NT2/D1 (cell line): ENCODE data around the gene IL17B.

Source experiments
- DNase-seq: peaks from one replicate; pipeline ENCODE4 v3.0.0-alpha.2; 2011; ENCODE audit warnings: low read depth, low spot score
- H3K27me3 ChIP-seq: 2 replicates; pipeline ENCODE4 v1.6.0; 2011; ENCODE audit warnings: mild to moderate bottlenecking; ENCODE audit not compliant: insufficient read length, insufficient read depth
- H3K36me3 ChIP-seq: 2 replicates; pipeline ENCODE4 v1.6.1; 2011; ENCODE audit warnings: mild to moderate bottlenecking, low read length, mixed read lengths; ENCODE audit not compliant: insufficient read depth, insufficient read length
- H3K4me1 ChIP-seq: 2 replicates; pipeline ENCODE4 v1.5.1; 2011; ENCODE audit not compliant: insufficient read depth, insufficient read length
- H3K4me3 ChIP-seq: 2 replicates; pipeline ENCODE4 v1.5.1; 2011; ENCODE audit warnings: low read depth; ENCODE audit not compliant: insufficient read length
- H3K9ac ChIP-seq: 2 replicates; pipeline ENCODE4 v1.6.0; 2011; ENCODE audit warnings: low read depth; ENCODE audit not compliant: insufficient read length
- H3K9me3 ChIP-seq: 2 replicates; pipeline ENCODE4 v1.5.1; 2011; ENCODE audit warnings: mild to moderate bottlenecking, low read length; ENCODE audit not compliant: insufficient read depth
- SUZ12 ChIP-seq: IDR thresholded peaks from 2 replicates; pipeline ENCODE4 v1.6.1; 2011; ENCODE audit not compliant: insufficient read length, insufficient read depth; ENCODE audit errors: extremely low read depth
- YY1 ChIP-seq: IDR thresholded peaks from 2 replicates; pipeline ENCODE4 v1.6.1; 2011; ENCODE audit not compliant: insufficient read length, insufficient read depth
- ZNF274 ChIP-seq: IDR thresholded peaks from 2 replicates; pipeline ENCODE4 v1.6.1; 2011; ENCODE audit warnings: mild to moderate bottlenecking, low read depth, low read length

Gene IL17B

DNA sequence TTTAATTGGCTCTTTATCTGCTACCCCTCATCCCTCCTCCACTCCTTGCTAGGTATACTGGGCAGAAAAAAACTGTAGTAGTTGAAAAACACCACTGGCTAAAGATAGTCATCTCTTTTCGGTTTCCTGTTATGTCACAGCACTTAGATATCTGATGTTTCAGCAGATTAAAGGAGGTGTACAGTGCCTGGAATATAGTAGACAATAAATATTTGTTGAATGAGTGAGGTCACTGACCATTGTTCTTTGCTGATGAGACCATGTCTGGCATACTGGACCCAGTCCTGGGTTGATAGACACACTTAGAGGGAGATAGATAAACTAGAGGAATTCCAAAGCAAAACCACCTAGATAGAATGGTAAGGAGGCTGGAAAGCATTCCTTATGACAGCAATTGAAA lies 30.6 kb downstream of the IL17B start:
- Histone ChIP-seq H3K4me1 (no peaks in the 10 kb centered on the region), H3K27me3 (no peaks in the 10 kb centered on the region), H3K36me3 (peaks cover 63% of the 10 kb centered on the region), H3K9me3 (no peaks in the 10 kb centered on the region), H3K9ac (no peak overlapping the region), H3K4me3 (no peak overlapping the region)
- TF ChIP-seq SUZ12 (no peak), ZNF274 (no peak), YY1 (no peak)
- no peak for DNase-seq

DNA sequence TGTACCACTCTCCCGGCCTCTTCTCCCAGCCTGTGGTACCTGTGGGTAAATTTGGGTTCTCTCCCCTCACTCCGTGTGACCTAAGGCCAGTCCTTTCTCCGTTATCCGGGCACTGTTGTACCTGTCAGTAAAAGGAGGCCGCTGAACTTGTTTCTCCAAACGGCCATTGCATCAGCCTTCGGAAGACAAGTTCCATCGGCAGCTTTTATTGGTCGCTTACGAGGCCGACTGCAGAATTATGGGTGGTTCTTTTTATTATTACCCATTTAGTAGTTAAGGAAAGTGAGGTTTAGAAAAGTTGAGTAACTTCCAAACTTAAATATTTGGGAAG lies 33.2 kb downstream of the IL17B start:
- Histone ChIP-seq H3K9me3 (no peaks in the 10 kb centered on the region), H3K27me3 (no peaks in the 10 kb centered on the region), H3K9ac (peak overlapping the region; percentile 93), H3K4me1 (no peaks in the 10 kb centered on the region), H3K4me3 (peak overlapping the region; percentile 89), H3K36me3 (peaks cover 40% of the 10 kb centered on the region)
- TF ChIP-seq ZNF274 (no peak), YY1 (no peak)
- DNase-seq = no peak

DNA sequence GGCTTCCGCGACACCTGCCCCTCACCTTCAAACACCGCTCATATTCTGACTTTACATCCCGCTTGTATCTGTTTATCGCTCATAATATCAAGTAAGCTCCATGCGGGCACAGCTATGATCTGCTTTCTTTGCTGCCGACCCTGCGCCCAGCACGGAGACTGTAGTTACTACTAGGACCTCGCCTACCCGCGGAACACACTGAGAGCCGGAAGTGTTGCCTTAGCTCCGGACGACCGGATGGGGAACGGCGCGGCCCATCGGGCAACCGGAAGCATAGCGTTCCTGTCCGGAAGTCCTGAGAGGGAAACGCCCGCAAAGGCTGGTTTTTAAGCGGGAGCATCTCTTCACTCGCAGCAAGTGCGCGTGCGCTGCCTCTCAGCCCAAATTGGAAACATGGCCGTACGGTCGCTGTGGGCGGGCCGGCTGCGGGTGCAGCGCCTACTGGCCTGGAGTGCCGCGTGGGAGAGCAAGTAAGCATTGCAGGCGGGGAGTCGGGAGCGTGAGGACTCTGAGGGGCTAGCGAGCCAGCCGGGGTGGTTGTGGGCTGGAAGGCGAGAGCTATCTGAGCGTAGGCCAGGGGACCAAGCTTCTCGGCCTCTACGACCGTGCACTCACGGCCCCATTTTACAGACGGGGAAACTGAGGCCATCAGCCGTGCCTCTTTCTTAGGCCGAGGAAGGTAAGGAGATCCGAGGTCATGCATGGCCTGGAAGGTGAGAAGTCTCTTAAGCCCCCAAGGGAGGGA lies 33.8 kb downstream of the IL17B start, which contains the start of gene GRPEL2:
Gene GRPEL2 (plus strand): TSS at position 353 of the 745 bp plus-strand sequence. CDS start 41 bp downstream, at position 394.
- Histone ChIP-seq H3K9ac (peak within 1 kb of the TSS; percentile 93), H3K27me3 (no peaks in the 10 kb centered on the region), H3K4me3 (peak within 1 kb of the TSS; percentile 89), H3K36me3 (peaks cover 35% of the 10 kb centered on the region), H3K4me1 (no peaks in the 10 kb centered on the region), H3K9me3 (no peaks in the 10 kb centered on the region)
- DNase-seq = peak; percentile 91
- TF ChIP-seq YY1 (peak; percentile 33), SUZ12 (no peak)

DNA sequence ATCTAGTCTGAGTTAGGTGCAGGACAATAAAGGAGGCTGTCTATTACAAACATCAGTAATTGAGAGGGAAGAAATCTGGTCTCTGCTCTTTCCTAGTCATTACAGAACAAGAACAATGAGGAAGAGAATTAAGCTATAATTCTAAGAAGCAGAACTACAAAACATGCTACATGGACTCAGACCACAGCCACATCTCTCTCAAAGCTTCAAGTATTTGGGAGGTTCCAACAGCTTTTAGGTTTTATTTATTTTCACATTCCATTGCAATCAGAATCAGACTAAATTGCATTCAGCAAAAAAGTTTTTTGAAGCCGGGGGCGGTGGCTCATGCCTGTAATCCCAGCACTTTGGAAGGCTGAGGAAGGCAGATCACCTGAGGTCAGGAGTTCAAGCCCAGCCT lies 34.9 kb downstream of the IL17B start:
- peak overlapping the region; percentile 52 for H3K9ac ChIP-seq
- H3K9me3 ChIP-seq = no peaks in the 10 kb centered on the region
- DNase-seq = no peak
- H3K4me3 ChIP-seq = no peak overlapping the region
- no peaks in the 10 kb centered on the region for H3K27me3 ChIP-seq
- H3K36me3 ChIP-seq = peaks cover 23% of the 10 kb centered on the region
- TF ChIP-seq ZNF274 (no peak), SUZ12 (no peak), YY1 (no peak)
- no peaks in the 10 kb centered on the region for H3K4me1 ChIP-seq

DNA sequence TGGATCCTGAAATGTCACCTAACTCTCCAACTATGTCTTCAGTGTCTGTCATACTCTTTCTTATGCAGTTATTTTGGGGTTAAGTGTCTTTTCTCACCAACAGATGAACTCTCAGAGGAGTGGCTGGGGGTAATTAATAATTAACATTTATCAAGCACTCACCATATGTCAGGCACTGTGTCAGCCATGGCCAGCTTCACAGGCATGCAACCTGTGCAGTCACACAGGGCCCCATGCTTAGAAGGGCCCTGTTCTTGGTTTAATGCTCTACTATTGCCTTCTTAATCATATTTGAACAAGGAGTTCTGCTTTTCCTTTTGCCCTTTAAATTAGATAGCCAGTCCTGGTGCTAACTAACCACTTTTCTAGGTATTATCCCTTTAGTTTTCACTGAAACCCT lies 37.2 kb downstream of the IL17B start:
- H3K9ac ChIP-seq = no peak overlapping the region
- no peaks in the 10 kb centered on the region for H3K27me3 ChIP-seq
- no peak overlapping the region for H3K4me3 ChIP-seq
- no peaks in the 10 kb centered on the region for H3K4me1 ChIP-seq
- no peak for DNase-seq
- TF ChIP-seq SUZ12 = no peak
- TF ChIP-seq YY1 = no peak
- TF ChIP-seq ZNF274 = no peak
- peaks cover under 1% of the 10 kb centered on the region for H3K36me3 ChIP-seq
- H3K9me3 ChIP-seq = no peaks in the 10 kb centered on the region

DNA sequence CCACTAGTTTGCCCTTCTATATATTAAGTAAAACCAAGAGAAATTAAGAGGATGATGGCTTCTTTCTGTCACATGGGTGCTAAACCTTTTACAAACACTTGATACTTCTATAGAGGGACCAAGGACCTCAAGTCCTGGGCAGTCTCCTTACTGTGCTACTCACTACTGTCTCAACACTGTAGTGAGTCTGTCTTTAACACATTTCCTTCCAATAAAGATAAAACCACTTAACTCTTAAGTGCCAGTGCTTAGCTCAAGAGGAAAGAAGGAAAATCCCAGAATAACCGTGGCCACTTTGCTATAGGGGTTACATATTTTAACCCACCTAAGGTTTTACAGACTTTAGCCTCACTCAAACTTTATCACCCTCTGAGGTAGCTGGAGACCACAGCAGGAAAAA lies 38.2 kb downstream of the IL17B start:
- Histone ChIP-seq H3K9me3 (no peaks in the 10 kb centered on the region), H3K36me3 (no peaks in the 10 kb centered on the region), H3K4me1 (no peaks in the 10 kb centered on the region), H3K9ac (no peak overlapping the region), H3K4me3 (no peak overlapping the region), H3K27me3 (no peaks in the 10 kb centered on the region)
- no peak for DNase-seq
- no peak for TF ChIP-seq SUZ12
- TF ChIP-seq YY1 = no peak
- no peak for TF ChIP-seq ZNF274

DNA sequence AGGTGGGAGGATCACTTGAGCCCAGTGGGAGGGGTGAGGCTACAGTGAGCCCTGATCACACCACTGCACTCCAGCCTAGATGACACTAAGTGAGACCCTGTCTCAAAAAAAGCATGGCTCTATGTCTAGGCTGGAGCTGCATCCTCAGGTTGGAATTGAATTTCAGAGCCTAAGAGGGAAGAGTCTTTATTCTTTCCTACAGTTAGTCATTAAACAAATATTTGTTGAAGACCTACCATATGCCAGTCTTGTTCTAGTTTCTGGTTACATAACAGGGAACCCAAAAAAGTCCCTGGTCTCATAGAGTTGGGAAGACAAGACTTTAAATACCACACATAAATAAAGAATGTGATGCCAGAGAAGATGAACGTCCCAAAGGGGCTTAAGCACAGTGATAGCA lies 40.7 kb downstream of the IL17B start:
- DNase-seq = no peak
- Histone ChIP-seq H3K9me3 (no peaks in the 10 kb centered on the region), H3K36me3 (no peaks in the 10 kb centered on the region), H3K4me1 (no peaks in the 10 kb centered on the region), H3K9ac (no peak overlapping the region), H3K27me3 (no peaks in the 10 kb centered on the region), H3K4me3 (no peak overlapping the region)
- TF ChIP-seq ZNF274 (no peak), SUZ12 (no peak), YY1 (no peak)
